ENCODE measurements around the gene ATP6V1A. TPM values are rescaled to one million over a fixed set of nuclear protein-coding genes. Genes with fewer than 3 reads are reported as not detected.

Gene ATP6V1A
- polyA plus RNA-seq, 3 donors: 35.1 to 295 (median 254) TPM

- H3K4me1 Mint-ChIP-seq: peaks cover 6% of the 10 kb centered on the region
- peaks cover 74 to 86% of the 10 kb centered on the region in 2 donors for H3K36me3 ChIP-seq (replicated peaks in 1 of 2; ENCODE audit: control insufficient read depth in 1 of 2, insufficient read depth in 2 of 2, low read length in 2 of 2)
- H3K4me1 ChIP-seq (ENCODE audit: control insufficient read depth in 1 of 2, insufficient read depth in 2 of 2, low read length in 2 of 2): peaks cover 7 to 8% of the 10 kb centered on the region in 2 donors
- H3K27me3 Mint-ChIP-seq (ENCODE audit: low read depth in 3 of 3): no peaks in the 10 kb centered on the region
- H3K4me2 ChIP-seq (replicated peaks; ENCODE audit: extremely low read depth, low read length, poor library complexity, severe bottlenecking): no peak overlapping the region
- H3K4me3 Mint-ChIP-seq: no peak overlapping the region
- H3K36me3 Mint-ChIP-seq: peaks cover 53 to 76% of the 10 kb centered on the region in 2 donors
- H3K27ac Mint-ChIP-seq: peak overlapping the region in 1 of 7 donors; percentile 61
- H2AFZ ChIP-seq (ENCODE audit: insufficient read depth, low read depth, low read length, poor library complexity, severe bottlenecking): no peak overlapping the region
- no peak overlapping the region for H3K9ac ChIP-seq (ENCODE audit: insufficient read depth, low read length, poor library complexity, severe bottlenecking)
- peak overlapping the region in 1 of 2 donors; percentile 1 for H3K27ac ChIP-seq (ENCODE audit: low read depth in 1 of 2, low read length in 2 of 2)
- no peaks in the 10 kb centered on the region for H3K27me3 ChIP-seq (ENCODE audit: control insufficient read depth in 2 of 2, insufficient read depth in 2 of 2, low read length in 2 of 2)
- no peaks in the 10 kb centered on the region for H3K9me3 Mint-ChIP-seq
- H3K79me2 ChIP-seq (ENCODE audit: insufficient read depth, low read length): peaks cover 10% of the 10 kb centered on the region
- peaks cover 25% of the 10 kb centered on the region for H4K20me1 ChIP-seq (ENCODE audit: insufficient read depth, low read length)
- intact Hi-C loops (cut with micrococcal nuclease): no loop called here
- H3K9me3 ChIP-seq (replicated peaks in 1 of 2; ENCODE audit: control insufficient read depth in 1 of 2, insufficient read depth in 1 of 2, low read length in 2 of 2): no peaks in the 10 kb centered on the region
- TF ChIP-seq CTCF (IDR thresholded peaks at IDR 0.05): no peak
- H3K4me3 ChIP-seq (replicated peaks in 1 of 3; ENCODE audit: low read depth in 2 of 3, low read length in 3 of 3): no peak overlapping the region
- no peak for DNase-seq
Measured at GRCh38 chr3:113791381-113791780, 44.5 kb downstream of the ATP6V1A start.

- intact Hi-C loops (cut with micrococcal nuclease): no loop called here
- Histone ChIP-seq H3K36me3 (replicated peaks in 1 of 2; ENCODE audit: control insufficient read depth in 1 of 2, insufficient read depth in 2 of 2, low read length in 2 of 2) (peaks cover 86 to 95% of the 10 kb centered on the region in 2 donors), H3K27me3 (ENCODE audit: control insufficient read depth in 2 of 2, insufficient read depth in 2 of 2, low read length in 2 of 2) (no peaks in the 10 kb centered on the region), H2AFZ (ENCODE audit: insufficient read depth, low read depth, low read length, poor library complexity, severe bottlenecking) (no peak overlapping the region), H3K4me2 (replicated peaks; ENCODE audit: extremely low read depth, low read length, poor library complexity, severe bottlenecking) (no peak overlapping the region), H4K20me1 (ENCODE audit: insufficient read depth, low read length) (peaks cover 13% of the 10 kb centered on the region), H3K9ac (ENCODE audit: insufficient read depth, low read length, poor library complexity, severe bottlenecking) (no peak overlapping the region), H3K27ac (ENCODE audit: low read depth in 1 of 2, low read length in 2 of 2) (peak overlapping the region in 1 of 2 donors; percentile 3), H3K79me2 (ENCODE audit: insufficient read depth, low read length) (no peaks in the 10 kb centered on the region), H3K9me3 (replicated peaks in 1 of 2; ENCODE audit: control insufficient read depth in 1 of 2, insufficient read depth in 1 of 2, low read length in 2 of 2) (no peaks in the 10 kb centered on the region), H3K4me1 (ENCODE audit: control insufficient read depth in 1 of 2, insufficient read depth in 2 of 2, low read length in 2 of 2) (no peaks in the 10 kb centered on the region), H3K4me3 (replicated peaks in 1 of 3; ENCODE audit: low read depth in 2 of 3, low read length in 3 of 3) (no peak overlapping the region)
- no peaks in the 10 kb centered on the region for H3K4me1 Mint-ChIP-seq
- 43% methylated on average over 2 of the region's 4 CpGs for WGBS (ENCODE audit: insufficient coverage)
- H3K27ac Mint-ChIP-seq: peak overlapping the region in 2 of 7 donors; percentile 13 to 53
- no peaks in the 10 kb centered on the region for H3K9me3 Mint-ChIP-seq
- H3K36me3 Mint-ChIP-seq: peaks cover 66 to 75% of the 10 kb centered on the region in 2 donors
- DNase-seq: no peak
- no peaks in the 10 kb centered on the region for H3K27me3 Mint-ChIP-seq (ENCODE audit: low read depth in 3 of 3)
- no peak for TF ChIP-seq CTCF (IDR thresholded peaks at IDR 0.05)
- no peak overlapping the region for H3K4me3 Mint-ChIP-seq
Measured at GRCh38 chr3:113794526-113794925, 47.7 kb downstream of the ATP6V1A start.
